Measurements from ENCODE around the gene NUMBL.

DNA sequence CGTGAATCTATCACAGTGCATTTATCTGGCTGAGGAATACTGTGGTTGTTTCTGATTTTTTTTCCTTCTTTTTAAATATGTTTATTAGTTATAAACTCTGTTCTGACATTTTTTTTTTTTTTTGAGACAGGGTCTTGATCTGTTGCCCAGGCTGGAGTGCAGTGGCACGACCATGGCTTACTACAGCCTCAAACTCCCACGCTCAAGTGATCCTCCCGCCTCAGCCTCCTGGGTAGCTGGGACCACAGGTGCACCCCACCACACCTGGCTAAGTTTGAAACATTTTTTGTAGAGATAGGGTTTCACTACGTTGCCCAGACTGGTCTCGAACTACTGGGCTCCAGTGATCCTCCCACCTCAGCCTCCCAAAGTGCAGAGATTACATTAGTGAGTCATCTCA lies 6.6 kb upstream of the NUMBL start:
- TF ChIP-seq, protein P1, sequence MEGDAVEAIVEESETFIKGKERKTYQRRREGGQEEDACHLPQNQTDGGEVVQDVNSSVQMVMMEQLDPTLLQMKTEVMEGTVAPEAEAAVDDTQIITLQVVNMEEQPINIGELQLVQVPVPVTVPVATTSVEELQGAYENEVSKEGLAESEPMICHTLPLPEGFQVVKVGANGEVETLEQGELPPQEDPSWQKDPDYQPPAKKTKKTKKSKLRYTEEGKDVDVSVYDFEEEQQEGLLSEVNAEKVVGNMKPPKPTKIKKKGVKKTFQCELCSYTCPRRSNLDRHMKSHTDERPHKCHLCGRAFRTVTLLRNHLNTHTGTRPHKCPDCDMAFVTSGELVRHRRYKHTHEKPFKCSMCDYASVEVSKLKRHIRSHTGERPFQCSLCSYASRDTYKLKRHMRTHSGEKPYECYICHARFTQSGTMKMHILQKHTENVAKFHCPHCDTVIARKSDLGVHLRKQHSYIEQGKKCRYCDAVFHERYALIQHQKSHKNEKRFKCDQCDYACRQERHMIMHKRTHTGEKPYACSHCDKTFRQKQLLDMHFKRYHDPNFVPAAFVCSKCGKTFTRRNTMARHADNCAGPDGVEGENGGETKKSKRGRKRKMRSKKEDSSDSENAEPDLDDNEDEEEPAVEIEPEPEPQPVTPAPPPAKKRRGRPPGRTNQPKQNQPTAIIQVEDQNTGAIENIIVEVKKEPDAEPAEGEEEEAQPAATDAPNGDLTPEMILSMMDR (IDR thresholded peaks at IDR 0.05; ENCODE audit: control extremely low read depth in 1 of 3, insufficient read depth in 1 of 3, low read depth in 1 of 3, low read length in 3 of 3): no peak
- no peak for TF ChIP-seq NRF1 (IDR thresholded peaks at IDR 0.05; ENCODE audit: low read depth, low read length)
